ENCODE results near the gene KLHL6. TPM values are rescaled to one million over a fixed set of nuclear protein-coding genes. Genes with fewer than 3 reads are reported as not detected.

KLHL6 gene
- total RNA-seq, 1 donor from 2014 or later: 7.7 TPM

DNA sequence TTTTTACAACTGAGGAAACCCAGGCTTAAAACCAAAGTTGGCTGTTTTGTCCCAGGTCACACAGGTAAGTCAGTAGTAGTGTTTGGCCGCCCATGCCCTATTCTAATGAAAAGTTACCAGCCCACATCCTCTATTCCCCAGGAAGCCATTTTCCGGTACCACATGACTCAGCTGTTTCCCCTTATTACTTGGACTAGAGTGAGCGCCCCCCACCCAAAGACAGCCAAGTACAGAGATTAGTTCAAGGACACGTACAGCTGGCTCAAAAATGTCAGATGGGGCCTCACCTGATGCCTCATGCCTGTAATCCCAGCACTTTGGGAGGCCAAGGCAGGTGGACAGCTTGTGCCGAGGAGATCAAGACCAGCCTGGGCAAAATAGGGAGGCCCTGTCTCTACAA is 8.5 kb upstream of the KLHL6 start:
- no peak for DNase-seq (ENCODE audit: low read depth, low spot score)

DNA sequence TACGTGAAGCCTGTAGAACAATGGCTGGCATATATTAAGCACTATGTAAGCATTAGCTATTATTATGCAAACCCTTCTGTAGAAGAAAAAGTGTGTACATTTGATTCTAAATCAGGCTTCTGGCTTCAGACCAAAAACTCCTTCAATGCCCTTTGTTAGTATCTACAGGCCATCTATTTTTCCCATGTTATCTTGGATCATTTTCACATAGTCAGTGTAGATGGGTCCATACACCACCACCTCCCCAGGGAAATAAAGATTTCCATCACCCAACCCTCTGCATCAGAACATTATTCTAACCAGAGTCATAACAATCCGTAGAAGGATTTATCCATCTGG is 8.0 kb upstream of the KLHL6 start:
- DNase-seq (ENCODE audit: low read depth, low spot score): no peak

DNA sequence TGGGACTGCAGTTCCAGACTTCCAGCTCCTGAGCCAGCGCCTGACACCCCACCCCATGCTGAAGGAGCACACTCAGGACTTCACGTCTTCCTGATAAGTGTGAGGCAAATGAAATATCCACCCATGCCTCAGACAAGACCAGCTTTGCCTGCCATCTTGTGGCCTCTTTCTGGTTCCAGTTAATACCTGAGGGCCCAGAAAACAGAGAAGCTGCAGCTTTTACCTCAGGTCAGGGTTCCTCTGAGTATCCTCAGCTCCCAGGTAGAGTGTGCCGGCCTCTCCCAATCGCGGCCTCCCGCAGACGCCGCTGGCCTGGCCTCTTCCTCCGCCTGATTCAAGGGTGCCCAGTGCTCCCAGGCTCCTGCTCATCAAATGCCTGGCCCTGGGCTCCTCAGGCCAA is 5.1 kb upstream of the KLHL6 start:
- no peak for DNase-seq (ENCODE audit: low read depth, low spot score)

DNA sequence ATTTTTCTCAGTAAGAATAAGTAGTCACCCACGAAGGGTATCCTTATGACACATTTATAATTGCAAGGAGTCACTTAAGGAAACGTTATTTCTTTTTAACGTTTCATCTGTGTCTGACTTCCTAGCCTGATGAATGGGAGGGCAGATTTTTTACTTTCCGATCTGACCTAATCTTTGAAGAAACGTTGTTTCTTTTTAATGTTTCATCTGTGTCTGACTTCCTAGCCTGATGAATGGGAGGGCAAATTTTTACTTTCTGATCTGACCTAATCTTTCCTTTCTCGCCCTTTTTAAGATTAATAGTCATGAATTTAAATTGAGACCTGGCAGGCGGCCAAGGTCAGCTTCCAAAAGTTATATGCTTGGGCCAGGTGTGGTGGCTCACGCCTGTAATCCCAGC is 3.0 kb upstream of the KLHL6 start:
- peak; percentile 50 for DNase-seq (ENCODE audit: low read depth, low spot score)

DNA sequence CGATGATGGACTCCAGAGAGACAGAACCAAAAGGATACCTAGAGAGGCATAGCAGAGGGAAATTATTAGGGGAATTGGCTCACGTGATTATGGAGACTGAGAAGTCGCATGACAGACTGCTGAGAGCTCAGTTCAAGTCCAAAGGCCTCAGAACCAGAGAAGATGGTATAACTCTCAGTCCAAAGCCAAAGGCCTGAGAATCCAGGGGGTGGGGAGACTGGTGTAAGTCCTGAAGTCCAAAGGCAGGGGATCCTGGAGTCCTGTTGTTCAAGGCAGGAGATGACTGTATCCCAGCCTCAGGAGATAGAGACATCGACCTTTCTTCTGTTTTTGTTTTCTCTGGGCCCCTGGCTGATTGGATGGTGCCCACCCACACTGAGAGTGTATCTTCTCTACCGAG is 1.2 kb upstream of the KLHL6 start:
- no peak for DNase-seq (ENCODE audit: low read depth, low spot score)

DNA sequence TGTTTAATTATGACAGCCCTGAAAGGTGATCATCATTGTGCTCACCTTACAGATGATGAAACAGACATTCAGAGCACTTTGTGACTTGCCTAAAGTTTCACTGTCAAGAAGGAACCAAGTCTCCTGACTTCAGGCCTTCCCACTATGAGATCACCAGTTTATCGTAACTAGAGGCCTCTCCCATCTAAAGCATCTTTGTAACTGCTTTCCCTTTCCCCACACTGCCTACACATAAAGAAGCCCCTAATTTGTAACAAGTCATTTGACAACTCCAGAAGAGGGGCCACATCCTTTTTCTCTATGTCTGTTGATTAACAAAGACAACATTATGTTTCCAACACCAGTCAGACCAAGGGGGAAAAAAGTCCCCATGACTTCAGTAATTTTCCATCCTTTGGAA is 1.1 kb downstream of the KLHL6 start:
- no peak for DNase-seq (ENCODE audit: low read depth, low spot score)

DNA sequence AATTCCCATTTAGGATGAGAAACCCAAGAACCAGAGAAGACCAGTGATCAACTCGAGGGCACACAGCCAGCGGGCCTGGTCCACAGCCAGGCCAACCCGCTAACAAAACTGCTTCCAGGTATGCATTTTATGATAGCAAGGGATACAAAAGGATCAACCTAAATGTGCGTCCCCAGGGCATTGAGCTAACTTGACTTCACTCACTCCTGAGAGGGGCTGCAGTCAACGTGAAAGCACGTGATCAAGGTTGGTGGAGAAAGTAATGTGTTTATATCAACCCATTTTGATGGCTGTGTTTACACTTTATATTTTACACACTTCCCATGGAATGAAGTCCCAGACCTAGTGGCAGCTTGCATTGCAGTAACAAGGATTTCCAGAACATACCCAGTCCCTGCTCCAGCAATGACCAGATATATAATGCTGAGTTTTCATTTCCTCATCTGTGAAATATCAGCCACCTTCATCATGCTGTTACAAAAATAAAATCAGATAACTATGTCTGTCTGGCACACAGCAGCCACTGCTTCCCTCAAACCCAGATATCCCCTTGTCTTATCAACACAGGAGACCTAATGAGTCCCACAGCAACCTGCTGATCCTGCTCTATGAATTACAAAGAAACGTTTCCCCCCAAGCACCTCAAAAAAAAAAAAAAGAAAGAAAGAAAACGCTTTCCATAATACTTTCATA is 2.0 kb downstream of the KLHL6 start:
- DNase-seq (ENCODE audit: low read depth, low spot score): no peak

DNA sequence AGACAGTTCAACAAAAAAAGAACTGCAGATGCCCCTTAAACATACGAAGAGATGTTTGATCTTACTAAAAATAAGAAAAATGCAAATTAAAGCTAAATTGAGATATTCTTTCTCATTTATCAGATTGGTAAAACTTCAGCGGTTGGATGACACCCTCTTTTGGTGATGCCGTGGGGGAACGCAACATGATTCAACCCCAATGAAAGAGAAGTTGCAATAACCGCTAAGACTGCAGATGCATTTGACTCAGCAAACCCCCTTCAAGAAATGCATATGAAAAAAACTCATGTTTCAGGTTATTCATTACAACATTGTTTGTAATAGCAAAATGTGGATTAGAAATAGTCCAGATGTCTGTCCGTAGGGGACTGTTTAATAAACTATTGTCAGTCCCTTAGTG is 3.6 kb downstream of the KLHL6 start:
- no peak for DNase-seq (ENCODE audit: low read depth, low spot score)

DNA sequence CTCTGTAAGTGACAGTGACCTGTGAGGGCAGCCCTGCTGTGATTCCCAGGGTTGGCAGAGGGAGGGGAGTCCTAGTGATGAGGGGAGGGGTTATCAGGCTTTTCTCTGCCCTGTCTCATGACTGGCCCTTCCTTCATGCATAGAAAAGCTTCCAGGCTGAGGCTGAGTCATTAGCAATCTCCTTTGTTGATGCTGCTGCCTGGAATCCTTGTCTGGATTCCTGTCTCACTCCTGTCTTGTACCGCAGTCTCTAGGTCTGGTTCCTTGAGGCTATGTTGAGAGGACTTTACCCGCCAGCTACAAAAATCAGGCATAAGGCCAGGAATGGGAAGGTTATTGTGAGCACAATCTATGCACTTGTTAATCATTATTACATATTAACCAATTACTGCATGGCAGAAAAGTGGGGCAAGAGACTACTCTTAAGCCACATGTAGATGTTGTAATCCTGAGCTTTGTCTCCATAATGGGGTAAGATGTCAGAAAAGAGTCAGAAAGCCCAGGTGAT is 7.2 kb downstream of the KLHL6 start:
- peak; percentile 91 for DNase-seq (ENCODE audit: low read depth, low spot score)

DNA sequence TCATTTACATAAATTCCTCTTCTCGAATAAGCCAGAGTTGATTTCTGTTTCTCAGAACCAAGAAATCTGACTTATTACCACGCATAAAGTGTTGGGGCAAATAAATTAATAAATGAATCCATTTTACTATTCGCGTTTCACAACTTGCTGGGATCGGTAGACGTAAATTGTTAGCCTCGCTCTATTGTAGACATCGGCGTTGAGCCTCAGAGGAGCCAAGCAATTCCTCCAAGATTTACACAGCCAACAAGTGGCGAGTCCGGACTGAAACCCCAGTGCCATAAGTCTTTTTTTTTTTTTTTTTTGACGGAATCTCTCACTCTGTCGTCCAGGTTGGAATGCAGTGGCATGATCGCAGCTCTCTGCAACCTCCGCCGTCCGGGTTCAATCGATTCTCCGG is 8.9 kb downstream of the KLHL6 start:
- no peak for DNase-seq (ENCODE audit: low read depth, low spot score)

DNA sequence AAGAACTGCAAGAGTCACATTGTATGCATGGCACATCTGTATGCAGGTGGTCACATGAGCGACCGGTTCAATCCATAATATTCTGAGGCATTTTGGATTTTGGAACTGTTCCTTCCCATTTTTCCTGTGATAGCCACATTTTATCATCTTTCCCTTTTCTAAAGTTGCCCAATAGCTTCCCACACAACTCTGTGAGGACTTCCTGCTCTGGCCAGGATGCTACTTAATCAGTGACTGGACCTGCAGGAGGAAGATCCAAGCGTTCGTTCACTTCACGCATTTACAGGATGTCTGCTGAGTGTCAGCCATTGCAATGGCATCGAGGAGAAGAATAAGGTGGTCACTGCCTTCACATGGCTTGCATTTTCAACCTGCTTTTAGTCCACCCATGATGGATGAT is 9.8 kb downstream of the KLHL6 start:
- no peak for DNase-seq (ENCODE audit: low read depth, low spot score)

DNA sequence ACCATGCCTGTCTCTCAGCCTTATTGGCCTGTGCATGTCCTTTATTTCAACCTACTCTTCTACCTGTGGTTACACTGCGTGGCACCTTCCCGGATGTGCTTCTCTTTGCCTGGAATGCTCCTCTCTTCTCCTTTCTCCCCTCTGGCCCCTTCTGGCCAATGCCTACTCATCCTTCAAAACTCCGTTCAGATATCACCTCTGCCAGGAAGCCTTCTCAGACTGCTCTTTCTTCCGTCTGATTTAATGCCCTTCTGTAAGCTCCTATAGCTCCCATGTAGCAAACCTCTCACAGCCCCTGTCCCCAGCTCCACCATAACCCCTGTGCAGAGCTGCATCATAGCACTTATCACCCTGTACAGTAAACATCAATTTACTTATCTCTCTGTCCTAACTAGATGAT is 13.2 kb downstream of the KLHL6 start:
- no peak for DNase-seq (ENCODE audit: low read depth, low spot score)

DNA sequence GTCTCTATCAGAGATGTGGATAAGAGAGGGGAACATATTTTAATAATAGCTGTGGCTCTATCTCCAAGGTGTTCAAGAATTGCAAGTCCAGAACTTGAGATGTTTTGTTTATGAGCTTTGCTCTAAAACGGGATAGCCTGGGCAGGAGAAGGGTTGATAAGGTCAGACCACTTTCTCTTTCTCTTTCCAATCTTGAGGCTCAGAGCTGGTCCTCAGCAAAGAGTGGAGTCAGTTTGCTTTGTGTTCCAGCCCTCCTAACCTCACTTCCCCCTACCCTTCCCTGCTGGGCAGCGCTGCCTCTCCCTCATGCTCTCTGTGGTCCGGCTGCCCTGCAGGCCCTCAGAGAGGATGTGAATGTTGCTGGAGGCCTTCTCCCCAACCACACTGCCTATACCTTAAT is 13.8 kb downstream of the KLHL6 start:
- no peak for DNase-seq (ENCODE audit: low read depth, low spot score)

DNA sequence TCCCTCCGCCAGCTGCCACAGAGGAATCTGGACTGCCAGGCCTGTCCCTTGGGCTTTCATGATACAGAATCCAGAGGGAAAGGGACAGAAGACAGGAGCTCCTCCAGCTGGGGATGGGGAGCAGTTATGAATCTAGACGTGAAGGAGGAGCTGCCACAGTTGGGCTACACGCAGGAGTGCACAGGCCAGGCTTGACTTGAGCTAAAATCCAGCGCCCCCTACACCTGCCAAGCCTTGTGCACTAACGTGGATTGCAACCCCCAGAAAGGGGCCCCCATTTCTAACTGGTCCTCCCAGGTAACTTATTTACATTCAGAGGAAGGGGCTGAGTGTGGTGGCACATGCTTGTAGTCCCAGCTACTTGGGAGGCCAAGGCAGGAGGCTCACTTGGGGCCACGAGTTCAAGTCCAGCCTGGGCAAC is 14.3 kb downstream of the KLHL6 start:
- no peak for DNase-seq (ENCODE audit: low read depth, low spot score)

DNA sequence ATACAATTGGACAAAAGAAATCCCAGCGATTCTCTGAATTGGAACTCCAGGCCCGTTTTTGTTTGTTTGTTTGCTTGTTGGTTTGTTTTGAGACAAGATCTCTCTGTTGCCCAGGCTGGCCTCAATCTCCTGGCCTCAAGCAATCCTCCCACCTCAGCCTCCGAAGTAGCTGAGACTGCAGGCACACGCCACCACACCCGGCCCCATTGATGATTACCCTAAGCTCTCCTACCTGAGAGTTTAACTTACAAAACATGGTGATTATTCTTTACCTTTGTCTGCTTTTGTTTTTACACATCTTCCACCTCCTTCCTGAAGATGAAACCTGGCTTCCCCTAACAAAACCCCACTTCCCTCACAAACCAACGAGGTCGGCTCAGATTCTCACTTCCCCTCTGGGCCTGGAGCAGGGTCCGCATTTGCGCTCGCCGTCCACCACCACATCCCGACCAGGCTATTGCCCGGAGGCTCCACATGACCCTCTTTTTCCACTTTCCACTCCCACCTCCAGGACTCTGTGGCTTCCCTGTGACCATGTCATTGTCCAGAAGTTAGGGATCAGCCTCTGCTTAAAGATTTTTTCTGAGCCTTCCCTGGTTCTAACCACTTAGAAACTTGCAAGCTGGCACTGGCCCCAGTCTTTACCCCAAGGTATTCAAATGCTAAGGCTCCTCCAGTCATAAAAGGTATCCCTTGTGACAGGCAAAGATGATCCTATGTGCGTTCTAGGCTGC is 14.8 kb downstream of the KLHL6 start:
- no peak for DNase-seq (ENCODE audit: low read depth, low spot score)

DNA sequence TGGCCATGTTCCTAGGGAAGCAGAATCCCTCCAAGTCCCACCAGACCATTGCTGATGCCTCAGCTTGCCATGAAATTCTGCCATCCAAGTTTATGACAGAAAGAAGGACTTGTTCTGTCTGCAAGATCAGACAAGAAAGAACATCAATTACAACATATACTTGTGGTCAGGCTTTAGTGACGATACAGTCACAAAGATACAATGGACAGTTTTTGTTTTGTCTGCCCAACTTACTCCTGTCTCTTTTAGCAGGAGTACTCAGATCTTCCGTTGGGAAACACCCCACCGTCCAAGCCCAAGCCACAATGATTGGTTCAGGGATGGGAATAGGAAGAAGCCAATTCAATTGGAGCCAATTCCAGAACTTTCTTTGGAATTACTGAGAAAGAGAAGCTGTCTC is 15.7 kb downstream of the KLHL6 start:
- no peak for DNase-seq (ENCODE audit: low read depth, low spot score)

DNA sequence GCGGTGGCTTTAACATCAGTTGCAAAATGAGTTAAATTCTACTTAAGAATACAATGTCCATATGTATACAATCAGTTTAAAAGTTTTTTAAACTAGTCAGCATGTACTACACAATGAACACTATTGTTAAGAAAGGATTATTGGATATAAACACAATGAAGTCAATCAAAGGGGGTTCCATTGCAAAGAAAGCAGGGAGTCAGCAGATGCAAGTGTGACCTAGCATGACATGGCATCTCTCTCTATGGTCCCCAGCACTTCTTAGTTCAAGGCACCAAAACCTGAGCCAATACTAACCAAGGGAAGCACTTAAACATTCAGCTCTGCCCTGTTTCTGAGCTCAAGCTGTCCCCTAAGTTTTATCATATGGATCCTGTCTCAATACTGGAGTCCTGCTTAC is 17.0 kb downstream of the KLHL6 start:
- no peak for DNase-seq (ENCODE audit: low read depth, low spot score)

DNA sequence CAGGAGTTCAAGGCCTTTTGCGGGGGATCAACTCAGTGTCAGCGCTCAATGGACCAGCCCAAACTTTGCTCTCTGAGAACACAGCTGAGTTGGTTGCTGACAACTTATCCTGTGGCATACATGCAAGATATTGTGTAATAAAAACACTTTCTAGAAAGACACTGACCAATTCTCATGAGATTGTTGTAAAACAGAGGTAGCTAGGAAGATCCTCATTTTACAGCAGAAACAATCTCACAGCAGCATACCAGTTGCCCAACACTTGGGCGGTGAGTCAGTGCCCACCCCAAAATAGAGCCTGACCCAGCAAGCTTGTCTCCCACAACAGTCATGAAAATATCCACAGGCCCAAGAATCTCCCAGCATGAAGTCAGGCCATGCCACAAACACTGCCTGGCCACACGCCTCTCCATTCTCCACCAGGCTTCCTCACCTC is 18.2 kb downstream of the KLHL6 start:
- DNase-seq (ENCODE audit: low read depth, low spot score): no peak

DNA sequence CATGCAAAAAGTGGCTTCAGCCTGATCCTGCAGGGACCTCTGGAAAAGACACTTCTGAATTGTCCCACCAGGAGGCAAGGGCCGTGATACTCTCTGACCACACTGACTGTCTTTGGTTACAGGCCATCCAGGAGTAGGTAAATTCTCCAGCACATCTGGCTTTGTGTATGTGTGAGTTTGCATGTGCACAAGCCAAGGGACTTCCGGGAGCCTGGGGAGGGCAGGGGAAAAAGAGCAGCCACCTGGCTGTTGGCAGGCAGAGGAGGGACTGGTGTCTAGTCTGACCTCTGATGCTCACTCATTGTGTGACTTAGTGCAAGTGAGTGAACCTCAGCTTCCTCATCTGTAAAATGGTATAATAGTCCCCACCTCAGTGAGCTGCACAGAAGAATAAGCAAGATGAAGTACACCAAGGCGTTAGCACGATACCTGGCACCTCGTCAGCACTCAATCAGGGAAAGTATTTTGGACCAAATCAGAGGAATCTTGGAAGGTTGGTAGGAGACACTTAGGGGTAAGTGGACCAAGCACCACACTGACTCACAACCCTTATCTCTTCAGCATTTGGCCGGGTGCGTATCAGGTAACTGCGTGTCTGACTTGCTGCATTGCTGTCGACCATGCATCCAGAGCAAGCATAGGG is 19.1 kb downstream of the KLHL6 start:
- DNase-seq (ENCODE audit: low read depth, low spot score): no peak

DNA sequence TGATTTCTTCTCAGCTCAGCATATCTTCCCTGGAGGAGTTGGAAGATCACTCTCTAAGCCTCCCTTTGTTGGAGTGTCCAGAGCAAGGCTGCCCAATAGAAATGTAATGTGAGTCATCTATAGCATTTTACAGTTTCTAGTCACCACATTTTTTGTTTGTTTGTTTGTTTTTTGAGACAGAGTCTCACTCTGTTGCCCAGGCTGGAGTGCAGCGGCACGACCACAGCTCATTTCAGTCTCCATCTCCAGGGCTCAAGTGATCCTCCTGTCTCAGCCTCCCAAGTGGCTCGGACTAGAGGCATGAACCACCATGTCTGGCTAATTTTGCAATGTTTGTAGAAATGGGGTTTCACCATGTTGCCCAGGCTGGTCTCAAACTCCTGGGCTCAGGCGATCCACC is 21.3 kb downstream of the KLHL6 start:
- DNase-seq (ENCODE audit: low read depth, low spot score): no peak

DNA sequence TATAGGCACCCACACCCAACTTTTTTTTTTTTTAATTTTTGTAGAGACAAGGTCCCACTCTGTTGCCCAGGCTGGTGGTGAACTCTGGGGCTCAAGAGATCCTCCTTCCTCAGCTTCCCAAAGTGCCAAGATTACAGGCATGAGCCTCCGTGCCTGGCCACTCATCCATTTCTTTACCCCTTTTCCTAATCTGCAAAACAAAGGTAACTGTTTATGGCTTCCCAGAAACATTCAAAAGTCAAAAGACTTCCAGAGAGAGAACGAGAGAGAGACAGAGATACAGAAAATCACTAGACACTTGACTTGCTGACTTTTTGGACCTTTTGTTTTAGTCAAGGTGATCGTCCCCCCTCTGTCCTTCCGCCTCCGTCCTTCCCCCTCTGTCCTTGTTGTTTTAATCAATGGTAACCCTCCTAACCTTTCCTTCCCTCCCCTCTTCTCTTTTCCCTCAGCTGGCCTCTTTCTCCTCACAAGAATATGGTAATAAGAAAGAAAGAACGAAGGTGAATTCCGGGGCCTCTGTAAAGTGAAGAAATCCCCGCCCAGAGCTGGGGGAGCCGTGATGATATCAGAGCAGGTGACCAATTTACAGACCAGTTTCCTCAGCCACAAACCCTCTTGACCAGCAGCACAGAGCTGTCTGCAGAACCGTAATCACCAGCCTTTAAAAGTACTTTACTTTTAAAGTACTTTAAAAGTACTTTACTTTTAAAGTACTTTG is 21.9 kb downstream of the KLHL6 start:
- DNase-seq (ENCODE audit: low read depth, low spot score): no peak
